RPMI7951 (cell line): Measurements from ENCODE around the gene HTR2B. TPM values are rescaled to one million over a fixed set of nuclear protein-coding genes. Genes with fewer than 3 reads are reported as not detected.
"Not testable (repeated sequence)": the region's sequence is repeated elsewhere in the genome, so short reads cannot be mapped to it uniquely, and the experiment has no call there.

Experiments used
- DNase-seq: peaks from one replicate; pipeline ENCODE4 v3.0.0-alpha.2; 2012; ENCODE audit warnings: low read depth
- total RNA-seq: library from RNA; depleted of rRNA; stranded (reverse); fragments of >200 nt; shearing (Covaris generic); gene quantifications from 2 replicates; pipeline ENCODE4 v1.2.3, GENCODE V29; 2014

HTR2B gene
- total RNA-seq, 1 experiment from 2014 or later: 1.7 TPM

DNA sequence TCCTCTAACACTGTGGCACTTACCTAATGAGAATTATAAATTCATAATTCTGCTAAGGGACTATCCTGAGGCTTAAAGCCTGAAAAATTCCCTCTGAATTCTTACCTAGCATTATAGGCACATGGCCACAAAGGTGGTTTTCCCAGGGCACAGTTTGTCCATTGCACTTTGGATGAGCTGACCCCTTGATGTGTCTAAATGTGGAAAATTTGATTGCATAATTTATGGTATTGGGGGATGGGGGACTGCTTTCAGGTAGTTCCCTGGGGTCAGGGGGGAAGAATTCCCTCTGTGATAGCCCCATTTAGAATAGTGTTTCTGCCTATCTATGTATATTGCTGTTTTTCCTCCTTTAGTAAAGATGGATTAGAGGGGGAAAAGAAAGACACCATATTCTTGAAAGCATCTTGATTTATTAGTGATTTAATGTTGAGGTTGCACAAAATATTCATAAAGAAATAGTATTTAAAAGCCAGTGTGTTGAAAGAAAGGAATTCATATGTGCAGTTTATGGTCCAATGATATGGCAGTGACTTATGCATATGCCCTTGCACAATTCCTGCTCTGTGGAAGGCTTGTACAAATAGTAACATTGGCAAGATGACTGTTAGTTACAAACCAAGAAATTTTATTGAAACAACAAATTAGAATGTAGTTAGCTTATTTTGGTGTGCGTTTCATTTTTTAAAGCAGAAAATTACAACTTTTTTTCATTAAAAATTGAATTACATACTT lies 8.7 kb upstream of the HTR2B start:
- DNase-seq: no peak

DNA sequence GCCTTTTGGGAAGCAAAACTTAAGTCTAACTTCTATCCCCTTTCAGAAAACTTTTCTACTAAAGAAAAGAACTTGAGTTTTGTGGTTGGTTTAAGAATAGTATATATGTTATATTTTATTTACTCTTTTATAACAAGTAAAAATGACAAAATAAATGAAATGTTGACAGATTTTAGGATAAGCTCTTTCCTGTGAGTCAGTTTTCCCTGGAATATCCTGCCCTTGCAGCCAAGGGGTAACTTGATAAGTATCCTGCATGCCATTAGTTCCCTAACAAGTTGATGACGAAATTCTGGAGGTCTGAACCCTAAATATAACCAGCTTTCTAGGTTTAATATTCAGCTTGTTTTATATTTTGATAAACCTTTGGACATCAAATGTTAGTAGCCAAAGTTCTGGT lies 7.3 kb upstream of the HTR2B start:
- DNase-seq: peak; percentile 62

DNA sequence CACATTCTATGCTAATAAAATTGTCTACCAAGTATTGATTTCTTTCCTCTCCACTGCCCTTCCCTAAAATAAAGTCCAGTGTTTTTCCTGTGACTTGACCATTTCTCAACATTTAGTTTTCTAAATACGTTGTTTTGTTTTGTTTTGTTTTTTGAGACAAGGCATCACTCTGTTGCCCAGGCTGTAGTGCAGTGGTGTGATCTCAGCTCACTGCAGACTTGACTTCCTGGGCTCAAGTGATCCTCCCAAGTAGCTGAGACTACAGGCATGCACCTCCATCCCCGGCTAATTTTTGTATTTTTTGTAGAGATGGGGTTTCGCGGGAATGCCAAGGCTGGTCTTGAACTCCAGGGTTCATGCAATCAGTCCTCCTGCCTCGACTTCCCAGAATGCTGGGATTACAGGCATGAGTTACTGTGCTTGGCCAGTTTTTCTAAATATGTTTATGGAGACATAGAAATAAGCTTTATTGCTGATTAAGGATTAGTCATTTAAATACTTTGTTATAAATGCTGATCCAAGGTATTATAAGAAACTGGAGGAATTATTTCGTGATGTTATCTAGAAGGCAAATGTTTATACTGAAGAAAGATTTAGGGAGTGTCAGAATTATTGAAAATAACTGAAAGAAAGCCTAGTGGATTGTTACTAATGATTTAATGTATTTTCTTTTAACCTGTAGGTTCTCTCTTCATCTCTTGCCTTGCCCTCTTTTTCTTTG lies 5.7 kb upstream of the HTR2B start:
- DNase-seq: no peak

DNA sequence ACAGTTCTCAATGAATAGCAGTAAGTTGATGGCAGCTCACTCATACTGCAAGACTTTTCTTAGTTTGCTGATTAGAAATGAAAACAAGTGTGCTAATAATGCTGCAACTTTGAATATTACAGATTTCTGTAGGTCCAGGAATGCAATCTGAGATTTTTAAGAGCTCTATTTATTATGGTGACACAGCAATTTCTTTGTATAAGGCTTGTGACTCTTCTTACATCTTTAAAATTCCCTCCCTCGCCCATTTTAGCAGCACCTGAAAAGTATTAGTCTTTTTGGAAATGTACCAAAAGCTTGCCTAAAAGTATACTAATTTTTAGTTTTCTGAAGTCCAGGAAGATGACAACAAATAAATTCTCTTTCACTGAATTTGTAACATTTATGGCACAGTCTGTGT lies 4.4 kb upstream of the HTR2B start:
- DNase-seq: no peak

GRCh38 chr2:231128541-231128940 lies 3.7 kb upstream of the HTR2B start:
- DNase-seq: no peak

- no peak for DNase-seq
Observed at GRCh38 chr2:231127936-231128335, 3.1 kb upstream of the HTR2B start.

- DNase-seq: no peak
Observed at GRCh38 chr2:231127480-231127879, 2.6 kb upstream of the HTR2B start.

GRCh38 chr2:231126123-231126522 lies 1.3 kb upstream of the HTR2B start:
- DNase-seq: no peak

DNA sequence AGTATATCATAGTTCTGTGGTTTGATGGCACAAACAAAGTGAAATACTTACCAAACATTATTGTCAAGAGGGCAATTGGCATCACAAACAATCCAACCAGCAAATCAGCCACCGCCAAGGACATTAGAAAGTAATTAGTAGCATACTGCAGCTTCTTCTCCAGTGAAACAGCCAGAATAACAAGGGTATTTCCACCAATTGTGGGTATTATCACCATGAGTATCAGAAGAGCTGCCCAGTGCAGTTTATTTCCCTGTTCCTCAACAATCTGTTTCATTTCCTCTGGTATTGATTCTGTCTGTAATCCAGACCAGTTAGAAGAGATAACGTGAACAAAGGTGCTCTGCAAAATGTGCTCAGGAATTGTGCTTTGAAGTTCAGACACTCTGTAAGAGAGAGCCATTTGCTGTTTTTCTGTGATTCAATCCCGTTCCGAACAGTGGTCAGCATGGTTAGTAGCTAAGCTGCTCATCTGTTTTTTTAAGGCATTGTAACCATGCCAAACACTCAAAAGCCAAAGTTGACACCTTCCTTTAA lies 1.4 kb downstream of the HTR2B start:
- peak; percentile 72 for DNase-seq

DNA sequence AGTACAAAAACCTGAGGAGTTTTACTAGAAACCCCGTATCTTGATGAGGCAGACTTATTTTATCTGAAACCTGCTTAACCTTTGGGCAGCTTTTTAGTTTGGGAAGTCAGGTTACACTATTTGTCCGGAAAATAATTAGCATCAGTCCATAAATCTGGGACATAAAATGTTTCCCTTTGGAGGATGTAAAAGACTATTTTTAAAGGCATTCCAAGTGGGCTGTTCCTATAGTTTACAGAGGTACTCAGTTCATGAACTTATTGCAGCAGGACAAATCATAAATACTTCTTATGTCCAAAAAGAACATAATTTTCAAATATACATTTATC lies 6.3 kb downstream of the HTR2B start:
- no peak for DNase-seq

- DNase-seq: no peak
Observed at GRCh38 chr2:231117922-231118613, 6.8 kb downstream of the HTR2B start.

- no peak for DNase-seq
Observed at GRCh38 chr2:231117148-231117547, 7.7 kb downstream of the HTR2B start.

DNA sequence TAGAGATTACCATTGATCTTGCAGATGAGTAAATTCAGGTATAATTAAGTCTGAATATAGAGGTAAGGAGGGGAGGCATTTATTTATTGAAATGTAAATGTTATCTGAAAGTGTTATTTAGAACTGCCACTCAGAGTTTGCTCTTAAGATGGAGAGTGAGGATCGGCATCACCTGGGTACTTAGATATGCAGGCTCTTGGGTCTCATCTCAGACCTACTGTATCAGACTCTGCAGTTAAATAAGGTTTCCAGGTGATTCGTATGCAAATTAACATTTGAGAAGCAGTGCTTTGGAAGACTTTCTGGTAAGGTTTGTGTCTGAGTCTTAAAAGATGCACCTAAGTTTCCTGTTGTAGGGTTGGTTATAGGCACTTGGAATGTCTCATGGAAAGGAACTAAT lies 9.2 kb downstream of the HTR2B start:
- no peak for DNase-seq

GRCh38 chr2:231113489-231113888 lies 11.4 kb downstream of the HTR2B start:
- DNase-seq: no peak

GRCh38 chr2:231111987-231112386 lies 12.9 kb downstream of the HTR2B start:
- DNase-seq: peak; percentile 27

DNA sequence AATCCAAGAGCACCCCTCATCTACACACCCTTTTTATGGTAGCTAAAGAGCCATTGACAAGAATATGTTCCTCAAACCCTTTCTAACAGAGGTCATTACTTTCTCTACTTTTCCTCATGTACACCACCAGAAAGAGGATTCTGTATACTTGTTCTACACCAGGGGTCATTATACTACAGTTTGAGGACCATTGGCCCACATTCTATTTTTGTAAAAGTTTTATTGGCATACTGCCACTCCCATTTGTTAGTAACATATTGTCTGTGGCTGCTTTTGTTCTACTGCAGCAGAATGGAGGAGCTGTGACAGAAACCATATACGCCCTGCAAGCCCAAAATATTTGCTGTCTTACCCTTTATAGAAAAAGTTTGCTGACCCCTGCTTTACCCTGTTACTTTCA lies 14.3 kb downstream of the HTR2B start:
- peak; percentile 65 for DNase-seq

DNA sequence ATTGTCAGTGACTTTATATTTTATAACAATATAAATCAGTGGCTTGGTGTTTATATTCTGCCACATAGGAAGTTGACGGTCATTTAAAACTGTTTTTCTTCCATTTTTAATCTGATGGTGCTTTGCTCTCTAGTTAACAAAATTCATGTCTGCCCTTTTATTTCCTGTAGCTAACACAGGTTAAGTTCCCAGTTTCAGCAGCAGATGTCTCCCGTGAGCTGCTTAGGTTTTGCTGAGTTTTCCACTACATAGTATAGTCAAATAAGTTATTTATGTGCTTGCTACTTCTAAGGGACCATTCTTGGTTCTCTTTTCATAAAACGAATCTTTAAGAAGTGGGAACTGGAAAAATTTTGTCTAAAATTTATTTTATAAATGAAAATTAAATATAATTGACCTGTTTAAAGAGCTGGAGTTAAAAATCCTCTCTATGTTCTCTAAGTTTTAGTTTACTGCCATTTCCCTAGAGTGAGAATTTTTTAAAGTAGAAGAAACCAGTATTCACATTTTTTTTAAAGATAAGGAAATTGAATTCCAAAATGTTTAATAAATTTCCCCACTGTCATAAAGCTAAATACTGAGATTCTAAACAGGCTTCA lies 20.6 kb downstream of the HTR2B start:
- DNase-seq: peak; percentile 68

DNA sequence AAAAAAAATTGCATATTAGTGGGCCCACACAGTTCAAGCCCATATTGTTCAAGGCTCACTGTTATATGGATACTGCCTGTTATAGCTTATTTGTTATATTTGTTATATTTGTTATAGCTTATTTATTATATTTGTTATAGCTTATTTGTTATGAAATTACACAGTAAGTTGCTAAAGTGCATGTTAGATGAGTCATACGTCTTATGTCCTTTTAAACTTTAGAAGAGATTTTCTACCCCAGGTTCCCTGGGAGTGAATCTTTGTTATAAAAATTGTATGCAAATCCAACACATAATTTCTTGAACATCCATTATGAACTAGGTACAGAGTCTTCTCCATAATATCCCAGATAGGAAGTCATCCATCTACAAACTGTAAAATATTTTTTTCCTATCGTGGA lies 22.1 kb downstream of the HTR2B start:
- no peak for DNase-seq

- DNase-seq: no peak
Observed at GRCh38 chr2:231100990-231101389, 23.9 kb downstream of the HTR2B start.

DNA sequence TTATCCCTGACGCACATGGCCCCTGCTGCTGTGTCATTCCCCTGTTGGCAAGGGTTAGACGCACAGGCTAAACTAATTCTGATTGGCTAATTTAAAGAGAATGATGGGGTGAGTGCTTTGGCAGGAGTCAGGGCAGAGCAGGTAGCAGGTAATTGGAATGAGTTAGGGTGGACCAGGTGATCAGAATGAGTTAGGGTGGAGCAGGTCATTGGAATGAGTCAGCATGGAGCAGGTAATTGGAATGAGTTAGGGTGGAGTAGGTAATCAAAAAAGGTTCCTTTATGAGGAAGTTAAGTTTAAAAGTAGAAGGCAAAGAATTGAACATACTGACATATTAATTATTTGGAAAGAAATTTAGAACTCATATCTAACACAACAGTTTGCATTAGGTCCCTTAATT lies 24.5 kb downstream of the HTR2B start:
- not testable (repeated sequence) for DNase-seq

GRCh38 chr2:231099918-231100317 lies 24.9 kb downstream of the HTR2B start:
- DNase-seq: no peak

GRCh38 chr2:231094736-231095346 lies 30.0 kb downstream of the HTR2B start:
- DNase-seq: no peak
